NCI-H1048 (cell line): ENCODE data around the gene KIZ.

Experiments used
- DNase-seq: peaks from one replicate; lab custom pipeline; 2025; lab: John Stamatoyannopoulos, UW

KIZ gene

GRCh38 chr20:21104921-21105320 lies 21.0 kb upstream of the KIZ start:
- DNase-seq = no peak

- DNase-seq = no peak
These were observed 20.3 kb upstream of the KIZ start for GRCh38 chr20:21105429-21106170.

- DNase-seq = no peak
These were observed 19.5 kb upstream of the KIZ start, which contains the start of gene LINC00237 for GRCh38 chr20:21106171-21107017. TSS of gene LINC00237 (minus strand) at chr20:21106358.

DNA sequence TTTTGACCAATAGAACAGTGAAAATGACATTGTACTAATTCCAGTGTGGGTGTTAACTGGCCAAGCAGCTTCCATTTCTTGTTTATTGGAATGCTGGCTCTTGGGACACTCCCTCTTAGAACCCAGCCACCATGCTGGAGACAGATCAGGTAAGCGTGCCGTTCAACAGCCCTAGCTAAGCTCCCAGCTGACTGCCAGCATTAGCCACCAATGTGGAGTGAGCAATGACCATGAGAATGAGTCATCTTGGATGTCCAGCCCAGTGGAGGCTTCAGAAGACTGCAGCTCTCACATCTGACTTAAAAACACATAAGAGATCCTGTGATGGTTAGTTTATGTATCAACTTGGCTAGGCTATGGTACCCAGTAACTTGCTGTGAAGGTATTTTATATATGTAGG lies 16.7 kb upstream of the KIZ start:
- no peak for DNase-seq

- DNase-seq = no peak
These were observed 15.1 kb upstream of the KIZ start for GRCh38 chr20:21110811-21111210.

DNA sequence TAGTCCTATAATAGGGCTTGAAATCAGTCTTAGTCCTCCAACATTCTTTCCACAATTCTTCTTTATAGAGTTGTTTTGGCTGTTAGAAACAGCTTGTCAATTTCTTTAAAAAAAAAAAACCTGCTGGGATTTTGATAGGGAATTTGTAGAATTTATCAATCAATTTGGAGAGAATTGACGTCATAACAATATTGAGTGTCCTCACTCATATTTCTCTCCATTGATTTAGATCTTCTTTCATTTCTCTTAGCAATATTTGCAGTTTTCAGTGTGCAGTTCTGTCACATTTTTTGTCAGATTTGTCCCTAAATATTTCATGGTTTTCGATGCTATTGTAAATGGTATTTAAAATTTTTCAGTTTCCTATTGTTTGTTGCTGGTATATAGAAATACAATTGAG lies 14.5 kb upstream of the KIZ start:
- DNase-seq = no peak

GRCh38 chr20:21113697-21114096 lies 12.2 kb upstream of the KIZ start:
- no peak for DNase-seq

DNA sequence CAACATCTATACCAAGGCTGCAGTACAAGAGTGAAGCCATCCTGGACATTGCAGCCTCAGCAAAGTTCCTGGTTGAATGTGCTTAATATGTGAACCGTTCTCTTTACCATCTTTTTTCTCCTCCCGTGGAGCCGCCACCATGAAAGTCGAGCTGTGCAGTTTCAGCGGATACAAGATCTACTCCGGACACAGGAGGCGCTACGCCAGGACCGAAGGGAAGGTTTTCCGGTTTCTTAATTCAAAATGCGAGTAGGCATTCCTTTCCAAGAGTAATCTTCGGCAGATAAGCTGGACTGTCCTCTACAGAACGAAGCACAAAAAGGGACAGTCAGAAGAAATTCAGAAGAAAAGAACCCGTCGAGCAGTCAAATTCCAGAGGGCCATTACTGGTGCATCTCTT lies 11.3 kb upstream of the KIZ start:
- no peak for DNase-seq

- DNase-seq = no peak
These were observed 8.4 kb upstream of the KIZ start for GRCh38 chr20:21117521-21117920.

- DNase-seq = no peak
These were observed 7.7 kb upstream of the KIZ start for GRCh38 chr20:21118138-21118537.

- DNase-seq = no peak
These were observed 7.1 kb upstream of the KIZ start for GRCh38 chr20:21118782-21119181.

DNA sequence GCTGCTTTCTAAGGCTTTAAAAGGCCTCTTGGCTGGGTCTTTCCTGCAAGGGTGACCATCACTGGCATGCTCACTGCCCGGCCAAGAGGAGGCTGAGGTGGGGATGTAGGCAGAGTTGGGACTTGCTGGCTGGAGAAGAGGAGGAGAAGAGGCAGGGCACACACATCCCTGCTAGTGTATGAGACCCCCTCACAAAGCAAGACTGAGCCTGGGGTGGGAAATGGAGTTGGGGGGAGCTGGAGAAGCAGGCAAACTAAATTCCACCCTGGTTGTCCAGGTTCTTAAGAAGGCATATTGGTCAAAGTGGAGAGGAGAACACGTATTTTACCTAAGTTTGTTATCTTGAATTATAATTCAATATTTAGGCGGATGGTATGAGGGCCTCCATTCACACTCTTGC lies 1.7 kb upstream of the KIZ start:
- DNase-seq = no peak

- DNase-seq = no peak
These were observed 622 bp upstream of the KIZ start for GRCh38 chr20:21125072-21125848.

DNA sequence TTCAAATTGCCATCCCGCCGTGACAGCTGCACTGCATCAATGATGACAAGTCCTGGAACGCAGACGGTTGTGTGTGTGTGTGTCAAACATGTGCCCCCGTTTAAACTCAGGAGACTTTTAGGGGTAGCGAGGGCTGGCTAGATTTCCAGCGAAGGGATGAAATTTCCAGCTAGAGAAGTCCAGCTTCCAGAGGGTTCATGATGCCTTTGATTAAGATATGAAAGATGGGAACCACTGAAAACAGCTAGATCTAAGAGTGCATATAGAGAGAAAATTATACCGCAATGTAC lies 644 bp downstream of the KIZ start:
- DNase-seq = no peak

DNA sequence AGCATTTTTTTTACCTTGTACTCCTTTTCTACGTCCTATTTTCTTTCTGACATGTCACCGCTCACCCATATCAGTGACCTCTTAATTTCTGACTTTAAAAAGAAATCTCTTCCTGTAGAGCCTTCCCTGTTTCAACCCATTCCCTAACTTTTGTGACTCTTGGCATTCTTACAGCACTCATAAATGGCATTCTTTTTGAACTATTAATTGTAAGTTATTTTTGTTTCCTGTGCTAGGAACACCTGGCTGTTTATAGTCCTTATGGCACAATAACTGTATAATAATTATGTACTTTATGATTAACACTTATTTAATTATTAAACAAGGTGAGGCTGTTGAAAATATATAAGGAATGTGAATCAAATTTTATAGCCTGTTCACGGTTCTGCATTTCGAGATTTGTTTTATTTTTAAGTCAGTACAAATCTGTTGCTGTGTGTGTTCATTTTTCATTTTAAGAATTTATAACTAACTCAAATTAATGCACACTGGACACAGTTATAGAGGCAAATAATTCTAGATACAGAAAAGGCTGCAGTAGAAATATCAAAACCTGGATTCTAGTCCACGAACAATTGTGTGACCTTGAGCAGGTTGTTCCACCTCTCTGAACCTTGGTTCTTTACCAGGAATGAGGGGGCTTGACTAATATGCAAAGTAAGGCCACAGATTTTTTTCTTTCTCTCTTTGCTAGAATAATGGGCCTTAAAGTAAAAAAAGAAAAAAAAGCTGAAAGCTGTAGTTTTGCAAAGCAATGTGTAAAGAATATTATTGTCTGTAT lies 1.5 kb downstream of the KIZ start:
- DNase-seq = no peak

- no peak for DNase-seq
These were observed 4.0 kb downstream of the KIZ start for GRCh38 chr20:21129861-21130260.

- no peak for DNase-seq
These were observed 7.5 kb downstream of the KIZ start for GRCh38 chr20:21133404-21133803.

GRCh38 chr20:21133917-21134622 lies 8.2 kb downstream of the KIZ start:
- no peak for DNase-seq

GRCh38 chr20:21134883-21135493 lies 9.1 kb downstream of the KIZ start:
- DNase-seq = no peak

- no peak for DNase-seq
These were observed 10.3 kb downstream of the KIZ start for GRCh38 chr20:21136015-21136732.
